ENCODE data around the gene OBP2A.

The OBP2A gene

DNA sequence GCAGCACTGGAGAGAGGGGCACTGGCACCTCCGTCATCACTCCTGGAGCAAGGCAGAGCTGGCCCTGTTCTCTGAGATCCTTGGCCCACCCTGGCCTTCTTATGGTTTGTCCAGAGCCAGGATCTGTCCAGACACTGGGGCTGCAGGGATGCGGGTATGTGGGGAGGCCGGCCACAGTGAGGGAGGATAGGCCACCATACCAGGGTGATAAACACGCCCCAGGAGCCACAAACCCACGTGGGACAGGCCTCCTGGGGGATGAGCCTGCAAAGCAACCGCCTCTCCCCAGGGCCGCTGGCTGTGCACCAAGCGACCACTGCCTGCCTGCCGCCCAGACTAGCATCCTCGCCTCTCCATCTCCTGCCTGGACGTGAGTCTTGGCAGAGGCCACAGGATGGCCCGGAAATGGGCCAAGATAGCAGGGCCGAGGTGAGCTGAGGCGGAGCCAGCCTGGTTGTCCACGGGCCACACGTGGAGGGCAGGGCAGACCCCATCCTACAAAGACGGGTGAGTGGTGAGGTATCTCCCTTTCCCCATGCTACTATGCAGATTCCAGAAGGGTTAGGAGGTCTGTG is 4.5 kb downstream of the OBP2A start:
- no peak for FAIRE-seq
- no peak for DNase-seq (ENCODE audit: insufficient read length, low spot score)

DNA sequence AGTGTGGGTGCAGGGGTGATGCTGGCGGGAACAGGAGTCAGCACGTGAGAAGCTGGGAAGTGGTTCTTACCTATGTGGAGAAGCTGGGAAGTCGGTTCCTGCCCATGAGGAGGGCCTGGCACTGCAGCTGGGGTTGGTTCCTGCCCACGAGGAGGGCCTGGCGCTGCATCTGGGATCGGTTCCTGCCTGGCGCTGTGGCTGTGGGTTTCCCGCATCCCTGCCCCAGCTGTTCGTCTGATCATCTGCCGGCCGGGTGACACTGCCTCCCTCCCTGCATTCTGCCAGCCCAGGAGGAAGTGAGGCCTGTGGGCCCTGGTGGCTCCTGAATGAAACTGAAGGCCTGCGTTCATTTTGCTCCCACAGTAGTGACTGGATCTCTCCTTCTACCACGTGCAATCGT is 5.1 kb downstream of the OBP2A start:
- FAIRE-seq: no peak

DNA sequence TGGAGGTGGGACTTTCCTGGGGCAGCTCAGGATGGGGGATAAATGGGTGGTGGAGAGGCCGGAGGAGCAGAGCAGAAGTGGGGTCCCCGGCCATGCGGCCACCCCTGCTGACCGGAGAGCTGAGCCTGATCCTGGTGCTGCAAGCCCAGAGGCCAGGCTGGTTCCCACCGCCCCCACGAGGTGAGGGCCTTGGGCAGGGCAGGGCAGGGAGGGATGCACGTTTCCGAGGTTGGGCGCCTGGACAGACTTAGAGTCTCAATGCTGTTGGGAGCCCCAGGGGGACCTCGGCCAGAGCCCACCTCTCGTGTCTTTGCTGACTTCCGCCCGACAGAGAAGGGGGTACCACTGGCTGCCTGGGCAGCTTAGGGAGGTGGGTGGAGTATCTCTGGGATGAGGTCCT is 5.5 kb downstream of the OBP2A start:
- no peak for FAIRE-seq

More for the DNA sequence above, 5.1 kb downstream of the OBP2A start:
- no peak for DNase-seq (ENCODE audit: insufficient read length, low spot score)

DNA sequence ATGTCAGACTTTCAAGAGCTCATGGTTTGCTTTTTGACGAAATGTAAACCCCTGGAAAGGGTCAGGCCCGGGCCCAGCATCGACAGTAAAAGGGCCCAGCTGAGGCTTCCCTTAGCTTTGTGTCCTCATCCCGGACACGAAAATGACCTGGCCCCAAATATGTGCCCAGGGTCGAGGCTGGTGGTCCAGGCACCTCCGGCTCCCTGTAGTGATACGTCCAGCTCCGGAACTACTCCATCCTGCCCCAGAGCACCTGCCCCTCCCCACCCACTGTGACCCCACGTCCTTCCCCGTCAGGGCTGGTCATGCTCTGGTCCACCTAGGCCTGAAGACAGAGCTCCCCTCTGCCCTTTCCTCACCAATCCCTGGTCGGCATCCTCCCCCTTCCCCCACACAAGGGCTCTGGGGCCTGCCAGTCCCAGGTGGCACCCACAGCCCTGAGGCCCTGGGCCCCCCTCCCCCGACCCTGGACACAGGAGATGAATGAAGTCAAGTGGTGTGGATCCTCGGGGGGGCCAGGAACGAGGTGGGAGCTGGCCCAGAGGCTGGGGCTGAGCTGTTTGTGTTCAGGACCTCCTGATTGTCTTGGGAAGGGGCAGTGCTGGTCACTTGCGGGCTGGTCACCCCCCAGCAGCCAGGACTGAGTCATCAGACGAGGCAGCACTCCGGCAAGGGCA is 6.2 kb downstream of the OBP2A start:
- DNase-seq (ENCODE audit: insufficient read length, low spot score): no peak
- no peak for FAIRE-seq

More for the DNA sequence above, 5.5 kb downstream of the OBP2A start:
- no peak for DNase-seq (ENCODE audit: insufficient read length, low spot score)

DNA sequence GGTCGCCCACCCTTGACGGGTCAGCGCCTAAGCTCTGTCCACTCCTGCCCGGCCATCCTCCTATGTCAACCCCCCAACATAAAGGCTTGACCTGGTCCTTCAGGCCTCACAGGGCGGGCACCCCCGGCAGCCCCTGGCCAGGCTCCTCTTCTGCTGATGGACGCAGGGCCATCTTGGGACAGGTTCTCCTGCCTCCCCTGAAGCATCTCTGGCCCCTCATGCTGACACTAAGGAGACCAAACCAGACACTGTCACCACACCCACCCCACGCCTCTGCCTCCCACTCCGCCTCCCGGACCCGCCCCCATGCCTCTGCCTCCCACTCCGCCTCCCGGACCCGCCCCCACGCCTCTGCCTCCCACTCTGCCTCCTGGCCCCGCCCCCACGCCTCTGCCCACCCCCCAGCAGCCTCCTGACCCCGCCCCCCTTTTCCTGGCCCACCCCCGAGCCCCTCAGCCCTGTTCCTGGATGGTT is 6.8 kb downstream of the OBP2A start:
- FAIRE-seq: no peak
- DNase-seq (ENCODE audit: insufficient read length, low spot score): no peak

DNA sequence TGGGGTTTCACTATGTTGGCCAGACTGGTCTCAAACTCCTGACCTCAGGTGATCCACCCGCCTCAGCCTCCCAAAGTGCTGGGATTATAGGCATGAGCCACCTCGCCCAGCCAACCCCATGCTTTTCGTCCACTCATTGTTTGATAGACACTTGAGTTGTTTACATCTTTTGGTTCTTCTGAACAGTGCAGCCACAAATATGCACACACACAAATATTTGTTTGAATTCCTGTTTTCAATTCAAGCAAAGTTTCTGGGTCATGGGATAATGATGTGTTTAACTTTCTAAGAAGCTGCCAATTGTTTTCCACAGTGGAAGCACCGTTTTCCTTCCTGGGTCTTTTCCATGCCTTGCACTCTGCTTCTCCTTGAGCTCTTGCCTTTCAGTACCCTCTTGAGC is 8.8 kb downstream of the OBP2A start:
- no peak for FAIRE-seq

DNA sequence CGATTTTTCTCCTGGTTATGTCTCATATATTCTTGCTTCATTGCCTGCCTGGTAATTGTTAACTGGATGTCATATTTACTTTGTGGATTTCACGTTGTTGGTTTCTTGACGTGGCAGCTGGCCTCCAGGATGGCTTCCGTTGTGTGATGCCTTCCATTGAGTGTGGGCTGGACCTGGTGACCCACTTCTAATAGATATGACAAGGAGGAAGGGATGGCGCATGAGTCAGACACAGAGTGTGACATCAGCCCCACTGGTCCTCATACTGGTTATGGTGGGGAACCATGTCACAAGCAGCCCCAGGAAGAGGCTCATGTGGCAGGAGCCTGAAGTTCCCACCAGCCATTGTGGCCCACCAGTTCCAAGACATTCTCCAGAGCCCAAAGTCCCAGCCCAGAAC is 9.3 kb downstream of the OBP2A start:
- DNase-seq (ENCODE audit: insufficient read length, low spot score) (no peak), FAIRE-seq (no peak)

More for the DNA sequence above, 8.8 kb downstream of the OBP2A start:
- no peak for DNase-seq (ENCODE audit: insufficient read length, low spot score)

DNA sequence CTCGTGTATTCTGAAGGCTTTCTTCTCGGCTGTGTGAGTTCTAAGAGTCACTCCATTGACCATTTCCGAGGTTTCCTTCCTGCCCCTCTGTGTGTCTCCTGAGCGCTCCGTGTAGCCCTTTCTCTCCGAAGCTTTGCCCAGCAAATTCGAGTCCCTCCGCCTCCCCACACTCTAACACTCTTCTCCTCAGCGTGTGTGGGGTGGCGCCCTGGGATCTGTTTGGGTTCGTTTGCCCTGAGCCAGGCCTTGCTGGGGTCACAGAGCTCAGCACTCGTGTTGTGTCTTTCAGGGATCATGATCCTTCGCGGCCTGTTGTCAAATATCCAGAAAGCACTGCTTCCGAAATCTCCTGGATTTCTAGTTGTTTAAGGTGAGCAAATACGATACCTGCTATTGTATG is 10.0 kb downstream of the OBP2A start:
- FAIRE-seq: no peak
- no peak for DNase-seq (ENCODE audit: insufficient read length, low spot score)

DNA sequence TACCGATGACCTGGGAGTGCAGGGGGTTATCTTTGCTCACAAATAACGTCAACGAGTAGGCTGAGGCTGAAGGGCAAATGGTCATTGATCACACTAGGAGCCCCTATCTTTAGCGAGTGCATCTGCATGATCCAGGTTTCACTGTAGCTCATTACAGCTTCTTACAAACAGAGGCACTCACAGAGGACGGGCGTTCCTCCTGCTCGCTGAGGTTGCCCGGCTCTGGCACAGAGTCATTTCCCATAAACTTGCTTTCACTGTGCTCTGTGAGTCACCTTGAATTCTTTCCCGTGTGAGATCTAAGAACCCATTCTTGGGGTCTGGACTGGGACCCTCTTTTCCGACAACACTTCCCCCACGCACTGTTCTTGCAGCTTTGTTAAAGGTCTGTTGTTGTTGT is 13.7 kb downstream of the OBP2A start:
- FAIRE-seq: no peak
- no peak for DNase-seq (ENCODE audit: insufficient read length, low spot score)

DNA sequence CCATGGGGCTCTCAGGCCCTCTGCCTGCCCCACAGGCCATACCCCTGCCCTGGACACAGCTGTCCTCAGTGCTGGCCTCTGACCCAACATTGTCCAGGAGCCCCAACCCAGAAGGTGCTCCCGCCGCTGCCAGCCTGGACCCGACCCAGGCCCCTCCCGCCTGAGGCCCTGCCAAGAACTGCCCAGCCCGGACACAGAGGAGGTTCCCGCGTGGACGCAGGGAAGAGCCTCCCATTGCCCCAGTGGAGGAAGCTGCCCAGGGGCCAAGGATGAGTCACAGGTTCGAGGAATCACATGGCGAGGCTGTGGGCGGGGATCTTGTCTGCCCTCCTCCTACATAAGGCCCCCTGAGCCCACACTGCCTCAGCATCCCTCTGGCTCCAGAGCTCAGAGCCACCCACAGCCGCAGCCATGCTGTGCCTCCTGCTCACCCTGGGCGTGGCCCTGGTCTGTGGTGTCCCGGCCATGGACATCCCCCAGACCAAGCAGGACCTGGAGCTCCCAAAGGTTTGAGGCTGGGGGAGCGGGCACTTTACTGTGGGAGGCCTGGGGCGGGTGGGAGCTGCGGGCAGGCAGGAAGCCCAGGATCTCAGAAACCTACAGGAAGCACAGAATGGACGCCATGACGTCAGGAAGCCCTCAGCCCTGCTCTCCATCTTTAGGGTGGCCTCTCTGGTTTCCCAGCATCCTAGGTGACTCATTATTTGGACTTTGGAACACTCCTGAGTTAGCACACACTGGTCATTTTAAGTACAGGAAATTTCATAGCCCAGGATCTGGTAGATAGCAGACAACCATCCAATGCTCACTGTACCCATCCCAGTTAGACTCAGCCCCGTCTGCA is 15.7 kb downstream of the OBP2A start, which contains the start of gene PAEP:
PAEP (plus strand) TSS at position 366 of the 844 bp plus-strand sequence.
- FAIRE-seq: no peak
- DNase-seq (ENCODE audit: insufficient read length, low spot score): no peak

DNA sequence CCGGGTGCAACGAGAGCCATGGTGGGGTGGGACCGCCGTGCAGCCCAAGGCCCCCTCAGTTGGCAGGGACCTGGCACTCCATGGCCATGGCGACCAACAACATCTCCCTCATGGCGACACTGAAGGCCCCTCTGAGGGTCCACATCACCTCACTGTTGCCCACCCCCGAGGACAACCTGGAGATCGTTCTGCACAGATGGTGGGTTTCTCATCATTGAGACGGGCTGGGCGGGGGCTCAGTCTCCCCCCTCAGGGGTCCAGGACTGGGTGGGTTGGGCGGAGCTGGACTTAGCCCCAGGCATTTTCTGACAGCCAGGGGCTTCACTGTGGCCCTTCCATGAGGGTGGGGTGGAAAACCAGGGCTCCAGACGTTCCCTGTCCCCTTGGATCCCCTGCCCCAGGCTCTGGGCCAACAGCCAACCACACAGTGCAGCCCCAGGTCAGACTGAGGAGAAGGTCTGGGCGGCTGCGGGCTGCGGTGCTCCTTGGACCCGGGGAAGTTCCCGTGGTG is 16.4 kb downstream of the OBP2A start:
- DNase-seq (ENCODE audit: insufficient read length, low spot score) (no peak), FAIRE-seq (no peak)

DNA sequence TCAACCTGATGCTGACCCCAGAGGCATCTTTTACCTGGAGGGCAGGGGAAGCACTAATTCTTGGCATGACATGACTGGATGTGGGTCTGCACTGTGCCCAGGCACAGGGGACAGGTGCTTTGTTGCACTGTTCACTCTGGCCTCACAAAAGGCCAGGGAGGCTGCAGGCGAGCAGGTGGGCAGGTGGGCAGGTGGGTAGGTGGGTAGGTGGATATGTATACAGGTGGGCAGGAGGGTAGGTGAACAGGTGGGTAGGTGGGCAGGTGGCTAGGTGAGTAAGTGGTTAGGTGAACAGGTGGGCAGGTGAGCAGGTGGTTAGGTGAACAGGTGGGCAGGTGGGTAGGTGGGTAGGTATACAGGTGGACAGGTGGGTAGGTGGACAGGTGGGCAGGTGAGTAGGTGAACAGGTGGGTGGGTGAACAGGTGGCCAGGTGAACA is 17.1 kb downstream of the OBP2A start:
- DNase-seq (ENCODE audit: insufficient read length, low spot score): no peak
- no peak for FAIRE-seq

DNA sequence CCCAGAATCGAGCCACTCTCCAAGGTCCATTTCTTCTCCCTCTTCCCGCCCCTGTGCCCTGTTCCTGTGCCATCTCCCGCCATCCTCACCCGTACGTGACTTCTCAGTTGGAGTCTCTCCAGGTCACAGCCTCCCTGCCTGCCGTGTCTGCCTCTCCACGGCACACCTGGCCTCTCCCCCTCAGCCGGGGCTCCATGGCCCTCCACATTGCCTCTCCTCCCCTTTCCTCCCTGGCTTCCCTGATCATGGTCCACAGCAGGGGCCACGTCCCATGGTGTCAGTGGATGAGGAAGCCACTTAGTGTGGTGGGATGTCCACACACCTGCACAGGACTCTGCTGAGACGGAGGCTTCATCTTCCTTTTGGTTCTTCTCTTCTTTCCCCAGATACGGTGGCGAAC is 17.9 kb downstream of the OBP2A start:
- FAIRE-seq (no peak), DNase-seq (ENCODE audit: insufficient read length, low spot score) (no peak)

DNA sequence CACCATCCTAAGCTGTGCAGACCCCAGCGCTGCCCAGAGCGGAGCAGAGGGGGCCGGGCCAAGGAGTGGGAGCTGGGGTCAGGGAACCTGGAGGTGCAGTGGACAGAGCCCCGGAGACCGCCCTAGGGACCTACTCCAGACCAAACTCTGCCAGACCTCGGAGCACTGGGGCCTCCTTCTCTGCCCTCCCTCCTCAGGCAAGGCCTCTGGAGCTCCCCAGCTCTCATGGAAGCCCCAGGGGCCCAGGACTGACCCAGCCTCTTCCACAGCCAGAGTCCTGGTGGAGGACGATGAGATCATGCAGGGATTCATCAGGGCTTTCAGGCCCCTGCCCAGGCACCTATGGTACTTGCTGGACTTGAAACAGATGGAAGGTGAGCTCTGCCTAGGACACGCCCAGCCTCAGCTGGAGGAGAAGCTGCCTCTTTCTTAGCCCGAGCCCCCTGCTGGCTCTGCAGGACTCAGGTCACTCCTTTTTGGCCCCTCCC is 19.3 kb downstream of the OBP2A start:
- DNase-seq (ENCODE audit: insufficient read length, low spot score): no peak
- no peak for FAIRE-seq

DNA sequence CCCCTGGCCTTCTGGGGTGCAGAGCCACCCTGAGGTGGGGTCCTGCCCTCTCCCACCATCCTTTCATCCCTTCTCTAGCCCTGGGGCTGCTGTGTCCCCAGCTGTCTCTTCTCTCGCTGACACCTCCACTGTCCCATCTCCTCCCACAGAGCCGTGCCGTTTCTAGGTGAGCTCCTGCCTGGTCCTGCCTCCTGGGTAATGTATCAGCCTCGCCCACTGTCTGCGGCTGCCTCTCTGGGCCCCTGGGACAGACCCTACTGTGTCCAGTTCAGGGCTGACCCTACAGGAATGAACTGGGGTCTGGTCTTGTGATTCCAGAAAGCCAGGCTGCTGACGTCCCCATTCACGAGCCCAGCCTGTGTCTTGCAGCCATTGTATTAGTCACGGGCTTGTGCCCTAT is 19.7 kb downstream of the OBP2A start:
- FAIRE-seq (no peak), DNase-seq (ENCODE audit: insufficient read length, low spot score) (no peak)

DNA sequence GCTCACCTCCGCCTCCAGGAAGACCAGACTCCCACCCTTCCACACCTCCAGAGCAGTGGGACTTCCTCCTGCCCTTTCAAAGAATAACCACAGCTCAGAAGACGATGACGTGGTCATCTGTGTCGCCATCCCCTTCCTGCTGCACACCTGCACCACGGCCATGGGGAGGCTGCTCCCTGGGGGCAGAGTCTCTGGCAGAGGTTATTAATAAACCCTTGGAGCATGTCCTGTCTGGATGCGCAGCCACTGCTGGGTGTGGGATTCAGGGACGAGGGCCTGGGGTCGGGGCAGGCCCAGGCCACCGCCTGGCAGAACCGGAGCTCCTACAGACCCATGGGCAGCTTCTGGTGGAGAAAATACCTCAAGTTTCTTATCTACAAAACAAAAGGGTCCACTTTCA is 20.6 kb downstream of the OBP2A start:
- no peak for FAIRE-seq
- DNase-seq (ENCODE audit: insufficient read length, low spot score): no peak

DNA sequence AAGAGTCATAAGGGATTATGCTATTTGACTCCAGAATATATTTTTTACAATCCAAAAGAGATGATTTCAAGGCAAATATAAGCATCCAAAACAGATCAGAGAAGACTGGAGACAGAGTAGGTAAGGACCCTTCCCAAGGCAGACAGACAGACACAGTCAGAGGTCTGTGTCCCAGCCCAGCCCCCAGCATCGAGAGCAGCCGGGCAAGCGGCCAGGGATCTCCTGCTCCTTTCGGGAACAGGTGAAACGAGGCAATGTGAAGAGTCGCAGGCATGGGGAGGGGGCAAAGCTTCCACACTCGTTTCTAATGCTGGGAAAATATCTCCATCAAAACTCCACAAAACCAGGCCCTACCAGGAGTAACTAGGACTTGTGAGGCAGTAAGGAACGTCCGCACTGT is 21.4 kb downstream of the OBP2A start:
- DNase-seq (ENCODE audit: insufficient read length, low spot score): no peak
- no peak for FAIRE-seq

DNA sequence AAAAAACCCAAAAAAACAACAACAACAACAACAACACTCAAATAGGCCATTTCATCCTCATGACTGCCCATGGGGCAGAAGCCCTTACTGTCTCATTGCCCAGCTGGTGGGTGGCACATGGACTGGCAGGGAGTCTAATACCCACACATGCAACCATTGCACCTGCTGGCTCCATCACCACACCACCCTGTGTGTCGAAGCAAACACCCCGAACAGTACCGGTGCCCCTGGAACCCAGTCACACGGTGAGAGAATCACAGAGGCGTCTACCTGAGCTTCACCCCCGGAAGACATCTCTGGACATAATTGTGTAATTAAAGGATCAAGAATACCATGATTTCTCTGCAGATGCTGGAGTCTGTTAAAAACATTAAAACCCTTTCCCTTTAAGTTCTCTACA is 22.1 kb downstream of the OBP2A start:
- DNase-seq (ENCODE audit: insufficient read length, low spot score): no peak
- FAIRE-seq: no peak

DNA sequence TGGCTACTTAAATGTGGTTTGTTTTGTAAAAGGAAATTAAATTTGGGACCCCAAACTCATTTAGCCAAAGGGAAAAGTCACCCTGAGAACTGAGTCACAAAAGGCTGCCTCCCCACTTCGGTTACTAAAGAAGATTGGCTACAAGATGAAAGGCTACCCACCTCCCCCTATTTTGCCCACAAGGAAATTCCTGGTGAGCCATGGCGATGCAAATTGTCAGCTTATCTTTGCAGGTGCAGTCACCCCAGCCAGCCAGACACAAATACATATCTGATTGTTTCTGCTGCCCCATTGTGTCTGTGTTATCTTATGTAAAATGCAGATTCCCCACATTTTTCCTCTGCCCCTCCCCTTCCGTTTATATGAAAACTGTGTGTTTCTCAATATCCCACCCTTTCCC is 24.5 kb downstream of the OBP2A start:
- no peak for FAIRE-seq
- DNase-seq (ENCODE audit: insufficient read length, low spot score): no peak

DNA sequence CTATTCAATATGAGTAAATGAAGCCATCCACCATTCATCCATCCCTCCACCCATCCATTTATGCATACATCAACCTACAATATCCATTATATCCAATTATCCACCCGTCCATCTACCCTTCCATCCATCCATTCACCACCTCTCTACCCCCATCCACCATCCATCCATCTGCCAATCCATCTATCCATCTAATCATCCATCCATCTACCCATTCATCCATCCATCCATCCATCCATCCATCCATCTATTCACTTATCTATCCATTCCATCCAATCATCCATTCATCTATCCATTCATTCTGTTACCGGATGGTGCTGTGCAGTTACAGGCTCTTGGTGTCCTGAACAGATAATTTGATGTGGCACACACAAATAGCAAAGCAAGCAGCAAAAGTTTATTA is 26.3 kb downstream of the OBP2A start:
- DNase-seq (ENCODE audit: insufficient read length, low spot score): no peak
- FAIRE-seq: no peak

DNA sequence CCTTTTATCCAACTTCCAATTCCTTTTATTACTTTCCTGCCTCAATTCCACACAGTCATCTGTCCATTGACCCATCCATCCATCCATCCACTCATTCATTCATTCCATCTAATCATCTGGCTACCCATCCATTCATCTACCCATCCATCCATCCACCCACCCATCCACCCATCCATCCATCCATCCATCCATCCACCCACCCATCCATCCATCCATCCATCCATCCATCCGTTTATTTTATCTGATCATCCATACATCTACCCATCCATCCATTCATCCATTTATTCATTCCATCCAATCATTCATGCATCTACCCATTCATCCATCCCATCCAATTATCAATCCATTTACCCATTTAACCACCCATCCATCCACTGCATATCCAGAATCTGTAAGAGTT is 27.2 kb downstream of the OBP2A start:
- FAIRE-seq: no peak

More for the DNA sequence above, 27.2 kb downstream of the OBP2A start:
- DNase-seq (ENCODE audit: insufficient read length, low spot score): no peak
